Left hindlimb (tissue), 1 donor: ENCODE data around the gene PRDM11.

ENCODE experiments used
- DNase-seq: peaks from one replicate; pipeline ENCODE4 v3.0.0-alpha.2; 2018

Gene PRDM11

GRCh38 chr11:45212566-45213315 lies 66.3 kb downstream of the PRDM11 start:
- DNase-seq, result no peak

- DNase-seq, result no peak
Observed at GRCh38 chr11:45213316-45213665, 66.9 kb downstream of the PRDM11 start.

GRCh38 chr11:45213717-45214116 lies 67.3 kb downstream of the PRDM11 start:
- no peak for DNase-seq

- DNase-seq, result no peak
Observed at GRCh38 chr11:45215098-45215865, 68.8 kb downstream of the PRDM11 start.

GRCh38 chr11:45216031-45216430 lies 69.6 kb downstream of the PRDM11 start:
- no peak for DNase-seq

- DNase-seq, result no peak
Observed at GRCh38 chr11:45216901-45217300, 70.5 kb downstream of the PRDM11 start.

- no peak for DNase-seq
Observed at GRCh38 chr11:45217991-45218390, 71.6 kb downstream of the PRDM11 start.

GRCh38 chr11:45218705-45219104 lies 72.3 kb downstream of the PRDM11 start:
- DNase-seq, result no peak

GRCh38 chr11:45219411-45219810 lies 73.0 kb downstream of the PRDM11 start:
- no peak for DNase-seq

GRCh38 chr11:45223496-45223895 lies 77.1 kb downstream of the PRDM11 start:
- no peak for DNase-seq

GRCh38 chr11:45224766-45225165 lies 78.3 kb downstream of the PRDM11 start:
- DNase-seq, result no peak

GRCh38 chr11:45225277-45225676 lies 78.8 kb downstream of the PRDM11 start:
- peak; percentile 10 for DNase-seq

- DNase-seq, result peak; percentile 4
Observed at GRCh38 chr11:45225961-45226871, 79.8 kb downstream of the PRDM11 start.

- peak; percentile 13 for DNase-seq
Observed at GRCh38 chr11:45226901-45227300, 80.5 kb downstream of the PRDM11 start.

GRCh38 chr11:45227836-45228235 lies 81.4 kb downstream of the PRDM11 start:
- DNase-seq, result peak; percentile 13

GRCh38 chr11:45229401-45230020 lies 83.1 kb downstream of the PRDM11 start:
- DNase-seq, result peak; percentile 31

GRCh38 chr11:45232341-45233080 lies 86.1 kb downstream of the PRDM11 start:
- peak; percentile 36 for DNase-seq

GRCh38 chr11:45233121-45233803 lies 86.8 kb downstream of the PRDM11 start:
- DNase-seq, result peak; percentile 62

- DNase-seq, result no peak
Observed at GRCh38 chr11:45233804-45234170, 87.3 kb downstream of the PRDM11 start.

- DNase-seq, result peak; percentile 26
Observed at GRCh38 chr11:45234306-45235006, 88.0 kb downstream of the PRDM11 start.
